ES-I3 (cell line): ENCODE measurements around the gene CD83.
"Not testable (repeated sequence)": the region's sequence is repeated elsewhere in the genome, so short reads cannot be mapped to it uniquely, and the experiment has no call there.

Experiments used
- H3K36me3 ChIP-seq: 2 replicates; pipeline ENCODE4 v1.6.1; 2013; ENCODE audit warnings: mild to moderate bottlenecking, low read length, control low read depth, moderate library complexity; ENCODE audit not compliant: insufficient read depth
- H3K4me1 ChIP-seq: 2 replicates; pipeline ENCODE4 v1.6.1; 2013; ENCODE audit warnings: mild to moderate bottlenecking, control low read depth, low read length; ENCODE audit not compliant: insufficient read depth
- H3K9ac ChIP-seq: 2 replicates; pipeline ENCODE4 v1.6.1; 2013; ENCODE audit warnings: low read depth, mild to moderate bottlenecking, low read length, moderate library complexity
- H3K9me3 ChIP-seq: 2 replicates; pipeline ENCODE4 v1.6.1; 2013; ENCODE audit warnings: mild to moderate bottlenecking, low read length, moderate library complexity; ENCODE audit not compliant: control insufficient read depth, insufficient read depth

The CD83 gene

DNA sequence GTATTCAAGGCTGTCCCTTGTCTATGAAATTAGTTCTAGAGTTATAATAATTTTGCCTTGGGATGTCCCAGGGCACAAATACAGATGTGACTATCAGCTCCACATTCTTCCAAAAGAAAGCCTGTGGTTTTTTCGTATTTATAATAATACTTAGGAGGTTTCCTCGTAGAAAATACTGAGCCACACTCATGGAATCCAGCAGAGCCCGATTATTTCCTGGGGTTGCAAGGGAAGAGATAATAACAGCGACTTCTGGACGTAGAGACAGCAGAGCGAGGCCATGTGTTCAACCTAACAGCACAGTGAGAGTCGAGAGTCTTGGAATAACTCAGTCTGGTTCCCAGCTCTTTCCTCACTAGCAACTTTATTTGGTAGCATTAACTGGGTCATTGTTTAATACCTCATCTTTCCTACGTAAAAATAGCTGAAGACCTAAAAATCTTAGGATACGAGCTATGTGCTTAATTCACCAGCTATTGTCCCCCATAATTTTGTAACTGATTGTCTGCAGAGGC lies 21.2 kb downstream of the CD83 start:
- Histone ChIP-seq H3K4me1 (peaks cover 4% of the 10 kb centered on the region; the same call in 1 of the 2 replicates), H3K36me3 (no peaks in the 10 kb centered on the region; the same call in 1 of the 2 replicates), H3K9me3 (no peaks in the 10 kb centered on the region), H3K9ac (no peak overlapping the region)

DNA sequence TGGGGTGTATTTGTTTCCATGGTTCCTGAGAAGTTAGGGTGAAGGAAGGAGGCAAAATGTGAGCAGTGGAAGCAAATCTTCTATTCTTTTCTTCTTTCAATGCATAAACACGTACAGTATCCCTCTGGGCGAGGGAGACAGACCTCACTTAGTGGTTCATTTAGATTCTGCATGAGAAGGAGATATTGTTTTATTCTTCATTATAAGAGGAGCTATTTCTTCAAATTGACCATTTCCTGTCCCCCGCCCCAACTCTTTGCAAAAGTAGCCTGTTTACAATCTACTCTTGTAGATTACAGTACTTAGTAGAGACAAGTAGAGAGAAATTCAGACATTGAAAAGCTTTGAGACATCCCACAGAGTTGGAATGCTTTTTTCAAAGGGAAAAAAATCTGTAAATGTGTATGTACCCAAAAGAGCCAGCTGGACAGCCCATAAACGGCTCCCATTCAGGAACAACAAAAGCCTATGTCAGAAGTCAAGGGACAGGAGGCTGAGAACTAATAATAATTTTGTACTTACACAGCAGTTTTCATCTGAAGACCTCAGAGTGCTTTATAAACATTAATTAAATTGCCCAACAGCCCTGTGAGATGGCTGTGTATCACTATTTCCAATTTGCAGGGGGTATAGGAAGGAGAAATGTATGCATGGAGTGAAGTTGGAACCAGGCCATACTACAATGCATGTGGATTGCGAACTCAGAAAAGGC lies 23.9 kb downstream of the CD83 start:
- Histone ChIP-seq H3K36me3 (no peaks in the 10 kb centered on the region), H3K9ac (no peak overlapping the region), H3K4me1 (peaks cover 7% of the 10 kb centered on the region), H3K9me3 (no peaks in the 10 kb centered on the region)

DNA sequence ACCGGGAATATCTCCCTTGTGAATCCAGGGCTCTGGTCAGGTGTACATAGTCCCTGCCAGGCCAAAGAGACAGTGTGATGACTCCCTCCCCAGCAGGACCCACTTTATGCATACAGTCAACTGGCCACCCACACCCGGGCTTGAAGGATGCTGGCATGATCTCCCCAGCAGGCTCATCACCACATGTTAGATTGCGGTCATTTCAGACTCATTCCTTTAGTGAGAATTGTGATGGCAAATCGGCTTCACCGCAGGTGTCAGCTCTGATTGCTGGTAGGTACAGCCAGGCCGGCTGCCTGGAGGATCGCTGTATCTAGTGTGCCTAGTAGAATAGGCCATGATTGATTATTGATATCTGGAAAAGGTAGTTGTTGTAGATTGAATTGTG lies 24.5 kb downstream of the CD83 start:
- Histone ChIP-seq H3K9ac (no peak overlapping the region), H3K9me3 (no peaks in the 10 kb centered on the region), H3K36me3 (no peaks in the 10 kb centered on the region), H3K4me1 (peaks cover 7% of the 10 kb centered on the region)

GRCh38 chr6:14142511-14143223 lies 25.1 kb downstream of the CD83 start:
- Histone ChIP-seq H3K4me1 (peaks cover 7% of the 10 kb centered on the region), H3K9ac (no peak overlapping the region), H3K36me3 (no peaks in the 10 kb centered on the region), H3K9me3 (no peaks in the 10 kb centered on the region)

DNA sequence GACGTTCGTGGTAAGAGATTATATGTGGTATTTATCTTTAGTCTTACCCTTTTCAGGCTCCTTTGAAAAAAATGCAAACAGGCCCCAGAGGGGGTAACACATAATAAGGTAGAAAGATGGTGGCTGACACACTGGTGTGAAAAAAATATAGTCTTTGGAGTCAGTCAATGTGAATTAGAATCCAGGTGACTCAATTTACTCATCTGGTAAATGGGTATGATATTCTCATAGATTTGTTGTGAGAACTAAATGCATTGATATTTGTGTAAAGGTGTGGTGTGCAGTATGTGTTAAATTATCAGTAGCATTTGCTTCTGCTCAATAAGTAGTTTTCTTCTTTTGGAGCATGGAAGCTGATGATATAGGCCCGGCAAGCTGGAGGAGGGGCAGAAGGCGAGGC lies 25.7 kb downstream of the CD83 start:
- Histone ChIP-seq H3K9ac (no peak overlapping the region), H3K9me3 (no peaks in the 10 kb centered on the region), H3K4me1 (peaks cover 7% of the 10 kb centered on the region), H3K36me3 (no peaks in the 10 kb centered on the region)

- Histone ChIP-seq H3K9me3 (no peaks in the 10 kb centered on the region), H3K4me1 (peaks cover 7% of the 10 kb centered on the region), H3K9ac (no peak overlapping the region), H3K36me3 (no peaks in the 10 kb centered on the region)
These were observed 27.1 kb downstream of the CD83 start for GRCh38 chr6:14144678-14145113.

- H3K4me1 ChIP-seq, result peaks cover 7% of the 10 kb centered on the region
- no peaks in the 10 kb centered on the region for H3K36me3 ChIP-seq
- no peak overlapping the region for H3K9ac ChIP-seq
- H3K9me3 ChIP-seq, result no peaks in the 10 kb centered on the region
These were observed 29.0 kb downstream of the CD83 start for GRCh38 chr6:14146506-14147096.

- Histone ChIP-seq H3K4me1 (peaks cover 3% of the 10 kb centered on the region; the same call in 1 of the 2 replicates), H3K36me3 (no peaks in the 10 kb centered on the region), H3K9me3 (no peaks in the 10 kb centered on the region), H3K9ac (no peak overlapping the region)
These were observed 30.3 kb downstream of the CD83 start for GRCh38 chr6:14147891-14148290.

DNA sequence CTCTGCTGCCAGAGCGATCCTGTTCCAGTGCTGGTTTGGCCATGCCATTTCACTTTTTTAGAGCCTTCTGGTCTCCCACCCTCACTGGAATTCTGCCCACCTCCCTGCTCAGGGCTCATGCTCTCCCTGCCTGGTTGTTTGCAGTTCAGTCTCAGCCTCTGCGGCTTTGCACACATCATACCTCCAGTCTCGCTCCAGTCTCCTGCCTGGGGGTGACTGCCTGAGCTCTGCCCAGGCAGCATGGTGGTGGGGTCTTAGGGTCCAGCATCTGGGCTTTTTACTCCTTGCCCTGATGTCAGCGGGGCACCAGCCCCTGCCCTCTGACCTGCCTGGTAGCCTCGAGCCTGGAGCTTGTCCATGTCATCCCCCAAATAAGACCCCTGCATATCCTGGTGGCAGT lies 30.9 kb downstream of the CD83 start:
- Histone ChIP-seq H3K36me3 (no peaks in the 10 kb centered on the region), H3K4me1 (peaks cover 3% of the 10 kb centered on the region; the same call in 1 of the 2 replicates), H3K9ac (no peak overlapping the region)

GRCh38 chr6:14149053-14149738 lies 31.6 kb downstream of the CD83 start:
- H3K9me3 ChIP-seq, result no peaks in the 10 kb centered on the region
- H3K4me1 ChIP-seq, result peaks cover 3% of the 10 kb centered on the region; the same call in 1 of the 2 replicates
- H3K36me3 ChIP-seq, result no peaks in the 10 kb centered on the region
- H3K9ac ChIP-seq, result no peak overlapping the region

More for the DNA sequence above, 30.9 kb downstream of the CD83 start:
- no peaks in the 10 kb centered on the region for H3K9me3 ChIP-seq

DNA sequence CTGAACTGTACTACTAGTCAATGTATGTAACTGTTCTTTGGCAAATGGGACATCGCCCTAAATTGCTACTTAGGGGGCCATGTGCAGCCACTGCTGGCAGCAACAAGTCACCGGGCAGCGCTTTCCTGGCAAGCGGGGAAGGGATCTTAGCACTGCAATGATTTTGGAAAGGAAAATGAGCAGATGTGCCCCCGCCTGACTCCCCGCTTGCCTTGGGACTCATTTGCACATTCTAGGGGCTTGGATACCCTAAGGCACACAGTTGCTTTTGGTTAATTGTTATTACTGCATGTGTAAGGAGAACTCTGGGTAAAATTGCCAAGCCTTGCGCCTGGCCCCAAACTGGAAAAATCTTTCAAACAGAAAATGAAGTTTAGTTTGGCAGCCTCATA lies 32.2 kb downstream of the CD83 start:
- Histone ChIP-seq H3K9me3 (no peaks in the 10 kb centered on the region), H3K36me3 (no peaks in the 10 kb centered on the region), H3K9ac (no peak overlapping the region), H3K4me1 (peaks cover 3% of the 10 kb centered on the region; the same call in 1 of the 2 replicates)

- H3K9ac ChIP-seq, H3K36me3 ChIP-seq, H3K9me3 ChIP-seq, H3K4me1 ChIP-seq: not testable (repeated sequence)
These were observed 33.7 kb downstream of the CD83 start for GRCh38 chr6:14151300-14151699.

DNA sequence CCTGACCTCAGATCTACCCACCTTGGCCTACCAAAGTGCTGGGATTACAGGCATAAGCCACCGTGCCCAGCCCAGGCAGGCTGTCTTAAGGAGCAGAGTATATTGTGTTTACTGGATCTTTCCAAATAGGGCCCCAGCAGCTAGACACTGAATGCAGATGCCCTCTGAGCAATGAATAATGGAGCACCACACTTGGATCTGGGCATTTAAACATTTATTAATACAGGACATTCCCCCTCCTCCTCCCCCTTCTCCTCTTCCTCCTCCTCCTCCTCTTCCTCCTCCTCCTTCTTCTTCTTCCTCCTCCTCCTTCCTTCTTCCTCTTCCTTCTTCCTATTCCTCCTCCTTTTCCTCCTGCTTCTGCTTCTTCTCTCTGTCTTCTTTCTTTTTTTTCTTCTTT lies 34.2 kb downstream of the CD83 start:
- Histone ChIP-seq H3K9me3 (no peaks in the 10 kb centered on the region), H3K4me1 (no peaks in the 10 kb centered on the region)

DNA sequence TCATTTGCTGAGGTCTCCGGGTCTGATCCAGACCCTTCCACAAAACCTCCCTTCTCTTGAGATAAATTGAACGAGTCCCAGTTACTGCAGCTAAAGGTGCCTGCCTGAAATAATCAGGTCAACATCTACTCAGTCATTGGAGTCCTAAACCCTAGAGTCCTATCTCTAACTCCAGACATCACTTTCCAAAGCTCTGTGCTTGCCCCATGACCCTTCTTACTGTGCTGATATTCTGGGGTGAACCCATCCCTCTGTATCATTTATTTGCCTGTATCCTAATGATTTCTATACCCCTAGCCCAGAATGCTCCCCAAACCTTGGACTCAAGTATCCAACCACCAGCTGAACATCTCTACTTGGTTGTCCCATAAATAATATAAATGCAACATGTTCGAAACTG lies 35.7 kb downstream of the CD83 start:
- Histone ChIP-seq H3K4me1 (no peaks in the 10 kb centered on the region), H3K36me3 (no peaks in the 10 kb centered on the region)

More for the DNA sequence above, 34.2 kb downstream of the CD83 start:
- Histone ChIP-seq H3K36me3 (no peaks in the 10 kb centered on the region), H3K9ac (no peak overlapping the region)

More for the DNA sequence above, 35.7 kb downstream of the CD83 start:
- H3K9ac ChIP-seq, result no peak overlapping the region
- H3K9me3 ChIP-seq, result no peaks in the 10 kb centered on the region
